Left ventricle myocardium inferior (tissue), 1 donor: Measurements from ENCODE around the gene ZNF792. TPM values are rescaled to one million over a fixed set of nuclear protein-coding genes. Genes with fewer than 3 reads are reported as not detected.

Source experiments
- DNase-seq: peaks from one replicate; pipeline ENCODE4 v3.0.0-alpha.2; 2020
- H3K27ac ChIP-seq: fragments of 200-600 bp; replicated peaks from 2 replicates; pipeline ENCODE4 v1.8.0; 2021
- H3K27me3 ChIP-seq: fragments of 200-600 bp; 2 replicates; pipeline ENCODE4 v1.8.0; 2021; ENCODE audit warnings: low read depth
- H3K36me3 ChIP-seq: fragments of 200-600 bp; 2 replicates; pipeline ENCODE4 v1.8.0; 2021
- H3K4me1 ChIP-seq: fragments of 200-600 bp; 2 replicates; pipeline ENCODE4 v1.8.0; 2021
- H3K4me3 ChIP-seq: fragments of 200-600 bp; 2 replicates; pipeline ENCODE4 v1.8.0; 2021; ENCODE audit warnings: mild to moderate bottlenecking, moderate library complexity
- H3K9me3 ChIP-seq: fragments of 200-600 bp; replicated peaks from 2 replicates; pipeline ENCODE4 v1.8.0; 2021
- CTCF ChIP-seq: fragments of 200-600 bp; IDR thresholded peaks from 2 replicates; pipeline ENCODE4 v1.8.0; 2021; ENCODE audit warnings: antibody characterized with exemption, mild to moderate bottlenecking, borderline replicate concordance
- intact Hi-C: fragments of 100-400 bp; cut with micrococcal nuclease; formaldehyde crosslinking; loops from one replicate; pipeline ENCODE4 v1.11.0; 2022
- total RNA-seq: library from RNA; stranded (reverse); fragmentation: NEBNext Ultra II Directional; extraction: Animal tissue kit (Norgen Biotek cat#: 25700); gene quantifications from one replicate; pipeline ENCODE4 v1.2.1, GENCODE V29; 2021
- donor health status: DM: no; HTN: yes; CAD: no; lungs with severe emphysema.

ZNF792 gene
- total RNA-seq, 1 donor from 2014 or later: 3.2 TPM

- Histone ChIP-seq H3K36me3 (peaks cover 40% of the 10 kb centered on the region), H3K4me1 (peaks cover 32% of the 10 kb centered on the region), H3K27ac (peak overlapping the region; percentile 89), H3K4me3 (peak overlapping the region; percentile 97), H3K9me3 (peaks cover 51% of the 10 kb centered on the region), H3K27me3 (no peaks in the 10 kb centered on the region)
- no peak for DNase-seq
- intact Hi-C loops: no loop called here
- TF ChIP-seq CTCF: no peak
Measured at GRCh38 chr19:34962687-34963572, 1.1 kb downstream of the ZNF792 start.

- Histone ChIP-seq H3K36me3 (peaks cover 49% of the 10 kb centered on the region), H3K4me3 (peak overlapping the region; percentile 97), H3K27ac (peak overlapping the region; percentile 89), H3K9me3 (peaks cover 53% of the 10 kb centered on the region), H3K4me1 (peaks cover 32% of the 10 kb centered on the region), H3K27me3 (no peaks in the 10 kb centered on the region)
- TF ChIP-seq CTCF: no peak
- DNase-seq: no peak
- intact Hi-C loops: no loop called here
Measured at GRCh38 chr19:34961775-34962686, 2.0 kb downstream of the ZNF792 start.

DNA sequence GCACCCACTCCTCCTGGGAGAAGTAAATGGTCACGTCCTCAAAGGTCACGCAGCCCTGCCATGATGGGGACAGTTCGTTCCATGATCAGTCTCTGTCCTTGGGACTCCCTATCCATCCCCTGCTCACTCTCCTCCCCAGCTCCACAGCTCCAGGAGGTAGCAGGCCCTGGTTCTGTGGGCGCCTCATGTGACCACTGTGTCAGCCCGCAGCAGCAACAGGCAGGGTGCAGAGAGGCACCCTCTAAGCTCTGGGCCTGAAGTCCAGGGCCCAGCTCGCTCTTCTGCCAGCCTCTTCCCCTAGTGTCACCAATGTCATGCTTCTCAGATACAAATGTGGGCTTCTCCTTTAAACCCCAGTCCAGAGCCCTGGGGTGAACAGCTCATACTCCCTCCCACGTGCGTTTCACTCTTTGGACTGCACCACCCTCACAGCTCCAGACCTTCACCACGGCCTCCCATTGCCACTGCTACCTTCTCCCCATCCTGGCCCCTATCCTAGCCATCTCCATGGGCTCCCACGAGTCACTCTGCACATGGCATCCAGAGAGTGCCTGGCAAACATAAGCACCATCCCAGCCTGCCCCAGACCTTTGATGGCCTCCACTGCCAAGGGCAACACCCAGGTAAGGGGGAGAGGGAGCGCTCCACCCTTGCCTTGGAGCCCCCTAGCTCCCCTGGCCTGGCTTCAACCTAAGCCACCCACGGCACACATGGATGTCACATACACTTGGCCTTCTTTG, 2.9 kb downstream of the ZNF792 start:
- Histone ChIP-seq H3K27ac (peak overlapping the region; percentile 89), H3K36me3 (peaks cover 58% of the 10 kb centered on the region), H3K9me3 (peaks cover 62% of the 10 kb centered on the region), H3K27me3 (no peaks in the 10 kb centered on the region), H3K4me1 (peaks cover 32% of the 10 kb centered on the region), H3K4me3 (no peak overlapping the region)
- intact Hi-C loops: no loop called here
- no peak for DNase-seq
- no peak for TF ChIP-seq CTCF

DNA sequence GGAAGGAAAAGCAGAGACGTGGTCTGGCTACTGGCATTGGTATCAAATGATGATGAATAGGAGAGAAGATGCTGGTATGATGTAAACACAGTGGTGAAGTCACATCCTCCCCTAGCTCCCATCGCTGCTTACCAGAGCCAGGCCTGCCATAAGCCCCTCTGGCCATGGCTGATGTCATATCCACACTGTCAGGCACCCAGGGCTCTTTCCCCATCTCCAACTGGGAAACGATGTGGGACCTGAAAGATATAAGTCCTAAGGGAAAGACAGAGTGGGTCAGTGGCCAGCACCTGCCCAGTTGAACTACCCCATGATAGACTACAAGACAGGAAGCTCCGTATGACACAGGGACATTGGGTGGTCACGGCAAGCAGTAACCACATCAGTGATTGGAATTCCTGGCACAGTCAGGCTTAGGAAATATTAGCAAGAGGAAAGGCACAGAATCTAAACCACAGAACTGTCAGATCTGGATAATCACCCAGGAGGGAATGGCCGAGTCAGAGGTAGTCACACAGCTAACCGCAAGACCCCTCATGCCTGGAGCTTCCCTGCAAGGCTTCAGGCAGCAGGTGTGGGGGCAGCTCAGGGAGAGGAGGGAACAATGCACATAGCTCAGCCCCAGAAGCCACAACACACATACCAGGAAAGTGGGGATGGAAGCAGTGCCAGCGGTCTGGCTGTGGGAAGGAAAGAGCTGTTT, 3.8 kb downstream of the ZNF792 start:
- TF ChIP-seq CTCF: no peak
- Histone ChIP-seq H3K27ac (no peak overlapping the region), H3K9me3 (peaks cover 67% of the 10 kb centered on the region), H3K4me1 (peaks cover 32% of the 10 kb centered on the region), H3K4me3 (no peak overlapping the region), H3K36me3 (peaks cover 67% of the 10 kb centered on the region), H3K27me3 (no peaks in the 10 kb centered on the region)
- intact Hi-C loops: no loop called here
- DNase-seq: no peak
